HepG2 (cell line): ENCODE results near the gene ZNF169. TPM values are rescaled to one million over a fixed set of nuclear protein-coding genes. Genes with fewer than 3 reads are reported as not detected.

Source experiments
- HINFP ChIP-seq: sonication (generic); formaldehyde crosslinking; IDR thresholded peaks from 2 replicates; pipeline ENCODE4 v1.4.0; 2020; ENCODE audit warnings: low read depth, mild to moderate bottlenecking, missing genetic modification reagents
- NFKBIZ ChIP-seq: IDR thresholded peaks from 2 replicates; pipeline ENCODE4 v1.6.1; 2018; ENCODE audit warnings: missing genetic modification reagents, missing compliant biosample characterization
- SNAPC4 ChIP-seq: sonication (generic); formaldehyde crosslinking; IDR thresholded peaks from 2 replicates; pipeline ENCODE4 v1.4.0; 2020; ENCODE audit warnings: mild to moderate bottlenecking, missing genetic modification reagents
- ZFX ChIP-seq: sonication (generic); formaldehyde crosslinking; IDR thresholded peaks from 2 replicates; pipeline ENCODE4 v1.4.0; 2020; ENCODE audit warnings: mild to moderate bottlenecking, low read depth, missing genetic modification reagents, moderate library complexity
- ZNF142 ChIP-seq: sonication (generic); formaldehyde crosslinking; IDR thresholded peaks from 2 replicates; pipeline ENCODE4 v1.4.0; 2020; ENCODE audit warnings: missing genetic modification reagents
- ZNF572 ChIP-seq: sonication (generic); formaldehyde crosslinking; IDR thresholded peaks from 2 replicates; pipeline ENCODE4 v1.5.1; 2020; ENCODE audit warnings: mild to moderate bottlenecking, missing genetic modification reagents
- ZNF577 ChIP-seq: sonication (generic); formaldehyde crosslinking; IDR thresholded peaks from 2 replicates; pipeline ENCODE4 v1.4.0; 2020; ENCODE audit warnings: mild to moderate bottlenecking, low read depth, missing genetic modification reagents, borderline replicate concordance
- ZNF687 ChIP-seq: sonication (generic); formaldehyde crosslinking; IDR thresholded peaks from 2 replicates; pipeline ENCODE4 v1.5.1; 2020; ENCODE audit warnings: mild to moderate bottlenecking, missing genetic modification reagents, moderate library complexity
- ZNF773 ChIP-seq: sonication (generic); formaldehyde crosslinking; IDR thresholded peaks from 2 replicates; pipeline ENCODE4 v1.4.0; 2020; ENCODE audit warnings: missing genetic modification reagents, borderline replicate concordance
- ZNF780A ChIP-seq: sonication (generic); formaldehyde crosslinking; IDR thresholded peaks from 2 replicates; pipeline ENCODE4 v1.8.0; 2022; ENCODE audit warnings: mild to moderate bottlenecking, missing genetic modification reagents, moderate library complexity
- ZSCAN29 ChIP-seq: sonication (generic); formaldehyde crosslinking; conservative IDR thresholded peaks from 2 replicates; pipeline ENCODE4 v1.4.0; 2020; ENCODE audit warnings: mild to moderate bottlenecking, missing genetic modification reagents
- polyA plus RNA-seq, 8 experiments: library from polyadenylated mRNA; depleted of rRNA in 3 of 8; stranded (reverse) in 7 of 8; unstranded in 1 of 8; fragments of >200 nt; fragmentation: Illumina TruSeq in 4 of 8; extraction: Trizol in 4 of 8; gene quantifications; 2 replicates each; pipeline versions ENCODE4 v1.2.1 to v1.2.3, GENCODE V29; 2011 to 2016; ENCODE audit warnings: low read depth in 4 of 8, missing spikeins in 1 of 8, mixed read lengths in 1 of 8; ENCODE audit not compliant: insufficient read depth in 1 of 8
- total RNA-seq, 5 experiments: library from RNA; depleted of rRNA; stranded (reverse); fragments of >200 nt; fragmentation: Illumina TruSeq; extraction: Trizol; gene quantifications; 2 replicates each; pipeline ENCODE4 v1.2.3, GENCODE V29; 2016; ENCODE audit warnings: low read depth in 1 of 5

Gene ZNF169
- total and polyA plus RNA-seq, 2 of the 13 experiments (the other 11 are each of a cell fraction or from before 2014, with no cell fraction given) = 2.1 to 6.3 TPM

GRCh38 chr9:94259077-94259862 lies at the start of gene ZNF169 (continued):
- TF ChIP-seq ZNF780A (0 out of 2 replicates have a peak, but pooled peaks have one; percentile 24), ZNF572 (no peak), ZFX (CRISPR knock-in tag) (peak; percentile 85), SNAPC4 (CRISPR knock-in tag) (peak; percentile 99), ZNF773 (CRISPR knock-in tag) (no peak), ZNF142 (CRISPR knock-in tag) (no peak), HINFP (CRISPR knock-in tag) (peak; percentile 71; the same call in 1 of the 2 replicates), NFKBIZ (CRISPR knock-in tag) (no peak), ZNF577 (CRISPR knock-in tag) (no peak), ZSCAN29 (no peak), ZNF687 (CRISPR knock-in tag) (peak; percentile 86)
